Measurements from ENCODE around the gene NTSR1. TPM values are rescaled to one million over a fixed set of nuclear protein-coding genes. Genes with fewer than 3 reads are reported as not detected.

Gene NTSR1
- total and polyA plus RNA-seq, 2 of the 13 experiments (the other 11 are each of a cell fraction or from before 2014, with no cell fraction given): 0.09 to 0.12 TPM

DNA sequence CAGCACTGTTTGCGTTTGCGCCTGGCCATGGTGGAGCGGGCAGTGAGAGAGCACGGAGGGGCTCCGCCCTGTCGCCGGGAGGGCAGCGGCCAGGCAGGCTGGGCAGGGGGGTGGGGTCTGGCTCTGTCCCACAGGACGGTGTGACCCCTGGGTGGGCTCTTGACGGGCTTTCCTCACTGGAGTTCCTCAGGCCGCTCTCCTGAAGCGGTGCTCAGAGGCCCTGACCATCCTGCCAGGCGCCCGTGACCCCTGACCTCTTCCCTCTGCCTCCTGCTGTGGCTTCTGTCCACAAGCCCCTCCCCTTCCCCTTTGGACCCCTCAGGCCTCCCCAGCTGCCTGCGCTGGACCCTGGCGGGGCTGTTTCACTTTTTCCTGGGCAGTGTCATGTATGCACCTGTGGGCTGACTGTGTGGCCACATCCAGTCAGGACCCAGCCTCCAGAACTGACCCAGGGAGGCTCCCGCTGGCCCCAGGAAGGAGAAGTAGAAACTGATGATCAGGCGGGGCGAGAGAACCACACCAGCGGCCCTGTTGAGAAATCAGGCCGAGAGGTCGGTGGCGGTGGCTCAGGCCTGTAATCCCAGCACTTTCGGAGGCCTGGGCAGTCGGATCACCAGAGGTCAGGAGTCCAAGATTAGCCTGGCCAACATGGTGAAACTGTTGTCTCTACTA, 97.2 kb downstream of the NTSR1 start (continued):
- TF ChIP-seq, protein P1, sequence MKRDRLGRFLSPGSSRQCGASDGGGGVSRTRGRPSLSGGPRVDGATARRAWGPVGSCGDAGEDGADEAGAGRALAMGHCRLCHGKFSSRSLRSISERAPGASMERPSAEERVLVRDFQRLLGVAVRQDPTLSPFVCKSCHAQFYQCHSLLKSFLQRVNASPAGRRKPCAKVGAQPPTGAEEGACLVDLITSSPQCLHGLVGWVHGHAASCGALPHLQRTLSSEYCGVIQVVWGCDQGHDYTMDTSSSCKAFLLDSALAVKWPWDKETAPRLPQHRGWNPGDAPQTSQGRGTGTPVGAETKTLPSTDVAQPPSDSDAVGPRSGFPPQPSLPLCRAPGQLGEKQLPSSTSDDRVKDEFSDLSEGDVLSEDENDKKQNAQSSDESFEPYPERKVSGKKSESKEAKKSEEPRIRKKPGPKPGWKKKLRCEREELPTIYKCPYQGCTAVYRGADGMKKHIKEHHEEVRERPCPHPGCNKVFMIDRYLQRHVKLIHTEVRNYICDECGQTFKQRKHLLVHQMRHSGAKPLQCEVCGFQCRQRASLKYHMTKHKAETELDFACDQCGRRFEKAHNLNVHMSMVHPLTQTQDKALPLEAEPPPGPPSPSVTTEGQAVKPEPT (CRISPR knock-in tag; IDR thresholded peaks at IDR 0.05; ENCODE audit: low read depth): peak; percentile 67; the same call in 1 of the 2 replicates
- TF ChIP-seq ZSCAN9 (CRISPR knock-in tag; IDR thresholded peaks at IDR 0.05; ENCODE audit: borderline replicate concordance): peak; percentile 72
- TF ChIP-seq, protein P2, sequence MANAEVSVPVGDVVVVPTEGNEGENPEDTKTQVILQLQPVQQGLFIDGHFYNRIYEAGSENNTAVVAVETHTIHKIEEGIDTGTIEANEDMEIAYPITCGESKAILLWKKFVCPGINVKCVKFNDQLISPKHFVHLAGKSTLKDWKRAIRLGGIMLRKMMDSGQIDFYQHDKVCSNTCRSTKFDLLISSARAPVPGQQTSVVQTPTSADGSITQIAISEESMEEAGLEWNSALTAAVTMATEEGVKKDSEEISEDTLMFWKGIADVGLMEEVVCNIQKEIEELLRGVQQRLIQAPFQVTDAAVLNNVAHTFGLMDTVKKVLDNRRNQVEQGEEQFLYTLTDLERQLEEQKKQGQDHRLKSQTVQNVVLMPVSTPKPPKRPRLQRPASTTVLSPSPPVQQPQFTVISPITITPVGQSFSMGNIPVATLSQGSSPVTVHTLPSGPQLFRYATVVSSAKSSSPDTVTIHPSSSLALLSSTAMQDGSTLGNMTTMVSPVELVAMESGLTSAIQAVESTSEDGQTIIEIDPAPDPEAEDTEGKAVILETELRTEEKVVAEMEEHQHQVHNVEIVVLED (CRISPR knock-in tag; IDR thresholded peaks at IDR 0.05; ENCODE audit: borderline replicate concordance): peak; percentile 51; the same call in 1 of the 2 replicates
- TF ChIP-seq, protein P3, sequence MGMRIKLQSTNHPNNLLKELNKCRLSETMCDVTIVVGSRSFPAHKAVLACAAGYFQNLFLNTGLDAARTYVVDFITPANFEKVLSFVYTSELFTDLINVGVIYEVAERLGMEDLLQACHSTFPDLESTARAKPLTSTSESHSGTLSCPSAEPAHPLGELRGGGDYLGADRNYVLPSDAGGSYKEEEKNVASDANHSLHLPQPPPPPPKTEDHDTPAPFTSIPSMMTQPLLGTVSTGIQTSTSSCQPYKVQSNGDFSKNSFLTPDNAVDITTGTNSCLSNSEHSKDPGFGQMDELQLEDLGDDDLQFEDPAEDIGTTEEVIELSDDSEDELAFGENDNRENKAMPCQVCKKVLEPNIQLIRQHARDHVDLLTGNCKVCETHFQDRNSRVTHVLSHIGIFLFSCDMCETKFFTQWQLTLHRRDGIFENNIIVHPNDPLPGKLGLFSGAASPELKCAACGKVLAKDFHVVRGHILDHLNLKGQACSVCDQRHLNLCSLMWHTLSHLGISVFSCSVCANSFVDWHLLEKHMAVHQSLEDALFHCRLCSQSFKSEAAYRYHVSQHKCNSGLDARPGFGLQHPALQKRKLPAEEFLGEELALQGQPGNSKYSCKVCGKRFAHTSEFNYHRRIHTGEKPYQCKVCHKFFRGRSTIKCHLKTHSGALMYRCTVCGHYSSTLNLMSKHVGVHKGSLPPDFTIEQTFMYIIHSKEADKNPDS (CRISPR knock-in tag; IDR thresholded peaks at IDR 0.05): no peak
- 0 out of 2 replicates have a peak, but pooled peaks have one; percentile 16 for TF ChIP-seq TSC22D2 (CRISPR knock-in tag; IDR thresholded peaks at IDR 0.05; ENCODE audit: borderline replicate concordance)
- peak; percentile 34; the same call in 1 of the 2 replicates for TF ChIP-seq ZNF441 (CRISPR knock-in tag; IDR thresholded peaks at IDR 0.05; ENCODE audit: borderline replicate concordance)
- TF ChIP-seq EP300 (IDR thresholded peaks at IDR 0.05; ENCODE audit: low read depth in 2 of 2, low read length in 2 of 2): no peak
- peak; percentile 48; the same call in 1 of the 2 replicates for TF ChIP-seq EP300 (CRISPR knock-in tag; IDR thresholded peaks at IDR 0.05; ENCODE audit: borderline replicate concordance)
- TF ChIP-seq, protein P4, sequence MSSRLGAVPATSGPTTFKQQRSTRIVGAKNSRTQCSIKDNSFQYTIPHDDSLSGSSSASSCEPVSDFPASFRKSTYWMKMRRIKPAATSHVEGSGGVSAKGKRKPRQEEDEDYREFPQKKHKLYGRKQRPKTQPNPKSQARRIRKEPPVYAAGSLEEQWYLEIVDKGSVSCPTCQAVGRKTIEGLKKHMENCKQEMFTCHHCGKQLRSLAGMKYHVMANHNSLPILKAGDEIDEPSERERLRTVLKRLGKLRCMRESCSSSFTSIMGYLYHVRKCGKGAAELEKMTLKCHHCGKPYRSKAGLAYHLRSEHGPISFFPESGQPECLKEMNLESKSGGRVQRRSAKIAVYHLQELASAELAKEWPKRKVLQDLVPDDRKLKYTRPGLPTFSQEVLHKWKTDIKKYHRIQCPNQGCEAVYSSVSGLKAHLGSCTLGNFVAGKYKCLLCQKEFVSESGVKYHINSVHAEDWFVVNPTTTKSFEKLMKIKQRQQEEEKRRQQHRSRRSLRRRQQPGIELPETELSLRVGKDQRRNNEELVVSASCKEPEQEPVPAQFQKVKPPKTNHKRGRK (CRISPR knock-in tag; IDR thresholded peaks at IDR 0.05): no peak; the same call in 1 of the 2 replicates
- peak; percentile 40; the same call in 1 of the 2 replicates for TF ChIP-seq ARHGAP35 (CRISPR knock-in tag; IDR thresholded peaks at IDR 0.05; ENCODE audit: borderline replicate concordance)
- peak; percentile 86 for TF ChIP-seq NR2F2 (IDR thresholded peaks at IDR 0.05; ENCODE audit: borderline replicate concordance, low read depth)
- TF ChIP-seq, protein P5, sequence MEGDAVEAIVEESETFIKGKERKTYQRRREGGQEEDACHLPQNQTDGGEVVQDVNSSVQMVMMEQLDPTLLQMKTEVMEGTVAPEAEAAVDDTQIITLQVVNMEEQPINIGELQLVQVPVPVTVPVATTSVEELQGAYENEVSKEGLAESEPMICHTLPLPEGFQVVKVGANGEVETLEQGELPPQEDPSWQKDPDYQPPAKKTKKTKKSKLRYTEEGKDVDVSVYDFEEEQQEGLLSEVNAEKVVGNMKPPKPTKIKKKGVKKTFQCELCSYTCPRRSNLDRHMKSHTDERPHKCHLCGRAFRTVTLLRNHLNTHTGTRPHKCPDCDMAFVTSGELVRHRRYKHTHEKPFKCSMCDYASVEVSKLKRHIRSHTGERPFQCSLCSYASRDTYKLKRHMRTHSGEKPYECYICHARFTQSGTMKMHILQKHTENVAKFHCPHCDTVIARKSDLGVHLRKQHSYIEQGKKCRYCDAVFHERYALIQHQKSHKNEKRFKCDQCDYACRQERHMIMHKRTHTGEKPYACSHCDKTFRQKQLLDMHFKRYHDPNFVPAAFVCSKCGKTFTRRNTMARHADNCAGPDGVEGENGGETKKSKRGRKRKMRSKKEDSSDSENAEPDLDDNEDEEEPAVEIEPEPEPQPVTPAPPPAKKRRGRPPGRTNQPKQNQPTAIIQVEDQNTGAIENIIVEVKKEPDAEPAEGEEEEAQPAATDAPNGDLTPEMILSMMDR (CRISPR knock-in tag; IDR thresholded peaks at IDR 0.05): peak; percentile 31
- no peak; the same call in 1 of the 2 replicates for TF ChIP-seq ZFYVE20 (CRISPR knock-in tag; IDR thresholded peaks at IDR 0.05; ENCODE audit: borderline replicate concordance, low read depth)
- TF ChIP-seq ZKSCAN8 (CRISPR knock-in tag; IDR thresholded peaks at IDR 0.05; ENCODE audit: borderline replicate concordance): peak; percentile 48; the same call in 1 of the 2 replicates
- TF ChIP-seq, protein P6, sequence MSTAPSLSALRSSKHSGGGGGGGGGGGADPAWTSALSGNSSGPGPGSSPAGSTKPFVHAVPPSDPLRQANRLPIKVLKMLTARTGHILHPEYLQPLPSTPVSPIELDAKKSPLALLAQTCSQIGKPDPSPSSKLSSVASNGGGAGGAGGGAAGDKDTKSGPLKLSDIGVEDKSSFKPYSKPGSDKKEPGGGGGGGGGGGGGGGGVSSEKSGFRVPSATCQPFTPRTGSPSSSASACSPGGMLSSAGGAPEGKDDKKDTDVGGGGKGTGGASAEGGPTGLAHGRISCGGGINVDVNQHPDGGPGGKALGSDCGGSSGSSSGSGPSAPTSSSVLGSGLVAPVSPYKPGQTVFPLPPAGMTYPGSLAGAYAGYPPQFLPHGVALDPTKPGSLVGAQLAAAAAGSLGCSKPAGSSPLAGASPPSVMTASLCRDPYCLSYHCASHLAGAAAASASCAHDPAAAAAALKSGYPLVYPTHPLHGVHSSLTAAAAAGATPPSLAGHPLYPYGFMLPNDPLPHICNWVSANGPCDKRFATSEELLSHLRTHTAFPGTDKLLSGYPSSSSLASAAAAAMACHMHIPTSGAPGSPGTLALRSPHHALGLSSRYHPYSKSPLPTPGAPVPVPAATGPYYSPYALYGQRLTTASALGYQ (CRISPR knock-in tag; IDR thresholded peaks at IDR 0.05): peak; percentile 93; the same call in 1 of the 2 replicates
- peak; percentile 98 for TF ChIP-seq ZKSCAN1 (IDR thresholded peaks at IDR 0.05; ENCODE audit: low read length)
